GM21619 (cell line): ENCODE data around the gene VTCN1.
"Not testable (repeated sequence)": the region's sequence is repeated elsewhere in the genome, so short reads cannot be mapped to it uniquely, and the experiment has no call there.

Experiments used
- ATAC-seq: cut with Tn5 transposase; IDR thresholded peaks from one replicate; pipeline ENCODE4 v1.9.1; 2021; ENCODE audit not compliant: unreplicated experiment

VTCN1 gene

DNA sequence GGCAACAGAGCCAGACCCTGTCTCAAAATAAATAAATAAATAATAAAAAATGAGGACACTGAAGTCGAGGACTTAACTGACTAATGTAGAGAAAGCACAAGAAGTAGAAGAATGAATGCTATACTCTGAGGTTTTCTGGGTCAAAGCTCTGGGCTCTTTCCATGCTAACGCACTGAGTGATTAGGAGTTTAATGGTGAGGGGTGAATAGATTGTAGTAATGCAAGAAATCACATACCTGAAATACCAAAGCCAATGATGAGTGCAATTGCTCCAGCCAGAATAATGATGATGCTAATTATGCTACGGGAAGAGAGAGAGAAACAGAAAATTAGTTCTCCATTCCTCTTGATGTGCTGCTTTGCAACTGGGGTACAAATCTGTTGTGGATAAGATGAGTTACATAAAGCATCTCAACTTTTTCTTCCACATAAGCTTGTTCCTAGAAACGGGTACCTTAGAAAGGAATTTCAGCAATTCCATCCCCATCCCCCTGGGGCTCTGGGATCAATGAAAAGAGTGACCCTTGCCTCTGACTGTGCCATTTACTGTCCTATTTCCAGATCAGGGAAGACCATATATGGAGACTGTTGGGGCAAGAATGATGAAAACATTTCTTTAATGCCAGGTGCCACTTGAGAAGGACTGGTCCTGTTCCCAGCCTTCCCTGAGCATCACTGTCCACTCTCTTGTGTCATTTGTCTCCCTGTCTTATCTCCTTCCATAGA lies 40.7 kb downstream of the VTCN1 start:
- ATAC-seq: no peak

DNA sequence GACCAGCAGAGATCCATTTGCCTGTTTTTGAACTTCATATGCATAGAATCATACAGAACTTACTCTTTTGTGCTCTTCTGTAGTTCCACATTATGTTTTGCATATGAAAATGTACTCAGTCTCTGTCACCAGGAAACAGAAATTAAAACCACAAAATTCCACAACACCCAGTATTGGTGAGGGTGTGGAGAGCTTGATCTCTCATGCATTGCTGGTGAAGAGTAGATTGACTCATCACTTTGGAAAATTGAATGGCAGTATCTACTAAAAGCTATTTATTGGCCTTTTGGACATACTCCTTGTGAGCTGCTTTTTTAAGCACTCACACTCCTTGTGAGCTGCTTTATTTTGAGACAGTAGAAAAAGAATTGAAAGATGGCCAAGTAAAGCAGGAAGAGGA lies 43.3 kb downstream of the VTCN1 start:
- no peak for ATAC-seq

DNA sequence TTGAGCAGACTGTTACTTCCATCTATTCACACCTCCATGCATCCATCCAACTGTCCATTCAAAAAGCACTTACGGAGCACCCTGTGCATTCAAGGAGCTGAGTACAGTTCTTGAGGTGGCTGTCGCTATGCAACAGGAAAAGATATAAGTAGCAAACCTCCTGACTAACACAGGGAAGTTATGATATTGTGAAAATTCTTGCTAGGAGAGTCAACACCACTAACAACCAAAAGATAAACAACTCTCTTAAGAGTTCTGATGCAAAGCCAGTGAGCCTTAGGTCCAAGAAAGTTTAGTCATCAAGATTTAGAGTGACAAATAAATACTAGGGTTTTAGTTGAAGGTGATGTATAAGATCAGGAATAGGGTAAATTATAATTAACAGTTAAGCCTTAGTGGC lies 44.7 kb downstream of the VTCN1 start:
- ATAC-seq: no peak

DNA sequence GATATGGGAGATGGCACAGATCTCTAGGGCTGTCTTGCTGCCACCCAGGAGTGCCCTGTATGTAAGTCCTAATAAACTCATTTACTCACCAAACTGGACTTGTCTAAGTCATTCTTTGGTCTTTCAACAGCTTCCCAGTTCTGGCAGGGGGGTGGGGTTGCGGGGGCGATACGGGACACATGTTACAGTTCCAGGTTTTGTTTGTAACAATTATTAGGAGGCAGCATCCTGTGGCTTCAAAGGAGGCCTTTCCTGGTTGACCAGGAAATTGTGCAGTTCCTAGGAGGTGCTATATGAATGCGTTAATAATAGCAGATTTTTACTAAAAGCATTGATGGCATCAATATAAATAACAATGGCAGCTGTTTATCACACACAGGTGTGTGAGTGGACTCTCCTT lies 46.5 kb downstream of the VTCN1 start:
- ATAC-seq: no peak

DNA sequence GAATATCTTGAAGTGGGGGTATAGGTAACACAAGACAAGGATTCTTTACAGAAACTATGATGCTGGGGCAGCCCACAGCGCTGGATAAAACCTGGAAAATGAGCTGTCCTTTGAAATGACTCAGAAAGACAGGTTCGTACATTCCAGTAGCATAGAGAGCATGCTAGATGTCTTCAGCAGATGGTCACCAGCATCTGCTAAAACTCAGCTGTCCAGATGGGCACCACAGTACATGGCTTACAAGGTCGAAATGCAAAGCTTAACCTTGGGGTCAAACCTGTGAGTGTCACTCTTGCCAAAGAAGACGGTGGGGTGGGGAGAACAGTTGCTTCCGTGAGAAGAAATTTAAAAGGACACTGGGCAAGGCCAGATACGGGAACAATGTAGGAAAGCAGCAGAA lies 47.9 kb downstream of the VTCN1 start:
- ATAC-seq: no peak

DNA sequence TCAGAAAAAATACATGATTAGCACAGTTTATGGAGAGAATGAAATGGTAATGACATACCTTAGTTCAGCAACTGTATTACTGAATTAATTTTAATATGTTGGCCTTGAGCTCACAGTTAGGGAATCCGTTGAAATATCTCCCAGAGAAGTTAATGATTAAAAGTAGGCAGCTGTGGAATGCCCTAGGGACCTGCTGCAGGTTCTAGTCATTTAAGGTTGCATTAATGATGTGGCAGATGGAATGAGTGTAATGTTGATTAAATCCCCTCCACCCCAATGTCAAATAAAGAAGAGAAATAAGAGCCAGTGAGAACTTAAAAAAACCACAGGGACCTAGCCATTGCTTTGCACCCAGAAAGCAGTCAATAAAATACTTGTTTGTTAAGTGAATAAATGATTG lies 48.8 kb downstream of the VTCN1 start:
- no peak for ATAC-seq

DNA sequence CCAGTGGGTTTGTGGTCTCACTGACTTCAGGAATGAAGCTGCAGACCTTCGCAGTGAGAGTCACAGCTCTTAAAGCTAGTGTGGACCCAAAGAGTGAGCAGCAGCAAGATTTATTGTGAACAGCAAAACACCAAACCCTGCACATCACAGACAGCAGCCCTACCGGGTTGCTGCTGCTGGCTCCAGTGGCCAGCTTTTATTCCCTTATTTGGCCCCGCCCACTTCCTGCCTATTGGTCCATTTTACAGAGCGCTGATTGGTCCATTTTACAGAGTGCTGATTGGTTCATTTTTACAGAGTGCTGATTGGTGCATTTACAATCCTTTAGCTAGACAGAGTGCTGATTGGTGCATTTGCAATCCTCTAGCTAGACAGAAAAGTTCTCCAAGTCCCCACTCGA lies 59.4 kb downstream of the VTCN1 start:
- ATAC-seq: not testable (repeated sequence)

DNA sequence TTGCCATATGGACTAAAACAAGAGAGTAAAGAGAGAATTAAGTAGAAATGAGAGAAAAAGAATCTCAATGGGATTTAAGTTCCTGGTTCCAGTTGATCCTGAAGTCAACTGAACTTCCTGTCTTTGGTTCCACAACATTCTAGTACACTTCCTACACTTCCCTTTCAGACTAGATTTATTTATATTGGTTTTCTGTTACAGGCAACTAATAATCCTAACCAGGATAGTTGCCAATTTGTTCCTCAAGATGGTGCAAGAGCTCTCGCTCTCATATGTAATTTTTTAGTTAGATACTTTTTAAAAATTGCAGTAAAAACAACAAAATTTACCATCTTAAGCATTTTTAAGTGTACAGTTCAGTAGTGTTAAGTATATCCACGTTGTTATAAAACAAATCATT lies 60.4 kb downstream of the VTCN1 start:
- no peak for ATAC-seq

DNA sequence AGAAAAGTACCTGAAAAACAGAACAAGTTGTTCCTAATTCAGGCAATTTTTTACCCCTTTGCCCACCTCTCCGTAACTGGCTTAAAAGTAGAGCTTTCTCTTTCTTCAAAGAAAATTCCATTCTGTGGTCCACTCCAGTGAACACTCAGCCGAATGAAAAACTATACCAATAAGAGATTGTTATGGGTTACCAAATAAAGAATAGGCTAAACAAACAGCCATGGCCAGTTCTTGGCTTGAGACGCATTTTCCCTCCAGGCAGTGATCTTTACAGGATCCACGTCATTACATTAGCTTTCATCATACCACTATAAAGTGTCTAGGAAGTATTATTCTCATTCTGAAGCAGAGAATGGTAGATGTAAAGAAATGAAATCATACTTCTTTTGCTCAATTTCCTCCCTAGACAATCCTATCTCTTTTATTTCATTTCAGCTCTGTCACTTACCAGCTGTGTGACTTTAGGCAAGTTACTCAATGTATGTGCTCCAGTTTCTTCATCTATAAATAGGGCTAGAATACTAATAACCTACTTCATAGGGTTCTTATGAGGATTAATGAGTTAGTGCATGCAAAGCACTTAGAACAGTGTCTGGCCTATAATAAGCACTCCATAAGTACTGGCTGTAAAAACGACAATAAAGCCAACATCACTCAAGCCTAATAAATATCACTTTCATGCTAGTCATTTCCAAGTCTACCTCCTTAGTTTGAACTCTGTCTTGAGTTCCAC lies 62.7 kb downstream of the VTCN1 start:
- no peak for ATAC-seq

DNA sequence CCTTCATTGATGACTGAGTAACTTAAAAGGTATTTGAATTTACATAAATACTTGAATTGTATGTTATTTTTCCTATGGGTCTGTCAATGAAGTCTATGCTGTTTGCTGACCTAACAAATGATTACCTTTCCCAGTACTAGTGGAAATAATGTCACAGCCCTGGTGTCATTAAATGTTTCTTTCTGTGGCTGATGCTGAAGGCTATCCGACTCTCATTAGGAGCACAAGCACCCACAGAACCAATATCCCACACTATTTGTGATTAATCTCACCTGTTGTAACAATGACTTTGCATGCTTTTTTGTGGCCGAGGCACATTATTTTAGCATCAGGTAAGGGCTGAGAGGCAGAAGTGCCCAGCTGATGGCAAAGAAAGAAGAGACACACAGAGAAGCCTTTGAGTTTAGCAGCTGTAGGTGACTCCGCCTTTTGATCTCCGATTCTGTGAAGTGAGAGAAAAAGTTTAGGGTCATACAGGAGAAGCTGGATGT lies 63.3 kb downstream of the VTCN1 start:
- no peak for ATAC-seq

DNA sequence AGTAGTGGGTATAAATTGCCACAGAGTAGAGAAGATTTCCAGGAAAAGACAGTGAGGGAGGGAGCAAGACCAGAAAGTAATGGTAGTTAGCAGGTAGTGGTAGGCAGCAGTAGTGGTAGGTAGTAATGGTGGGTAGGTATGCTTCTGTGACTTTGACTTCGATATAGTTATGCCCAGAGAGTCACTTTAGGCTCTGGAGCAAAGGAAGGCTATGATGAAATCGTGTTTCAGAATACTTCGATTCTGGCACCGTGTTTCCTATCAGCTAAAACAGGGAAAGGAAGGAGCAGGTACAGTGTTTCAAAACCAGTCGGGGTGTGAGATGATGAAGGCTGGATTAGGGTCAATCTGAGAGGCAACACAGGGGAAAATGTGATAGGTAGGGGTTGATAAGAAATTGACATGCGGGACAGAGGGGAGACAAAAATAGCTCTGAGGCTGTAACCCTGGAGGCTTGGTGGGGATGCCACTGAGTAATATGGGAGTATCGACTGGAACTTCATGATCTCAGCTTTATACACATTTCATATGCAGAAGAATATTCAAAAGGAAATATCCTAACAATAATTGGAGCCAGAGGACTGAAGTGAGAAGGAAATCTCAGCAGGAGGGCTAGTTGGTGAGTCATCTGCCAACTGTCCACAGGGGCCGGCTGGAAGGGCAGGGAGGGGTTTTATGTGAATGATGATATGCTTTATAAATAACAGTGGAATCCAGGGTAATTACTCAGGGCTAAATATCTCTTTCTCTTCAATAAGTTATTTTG lies 64.0 kb downstream of the VTCN1 start:
- ATAC-seq: no peak

DNA sequence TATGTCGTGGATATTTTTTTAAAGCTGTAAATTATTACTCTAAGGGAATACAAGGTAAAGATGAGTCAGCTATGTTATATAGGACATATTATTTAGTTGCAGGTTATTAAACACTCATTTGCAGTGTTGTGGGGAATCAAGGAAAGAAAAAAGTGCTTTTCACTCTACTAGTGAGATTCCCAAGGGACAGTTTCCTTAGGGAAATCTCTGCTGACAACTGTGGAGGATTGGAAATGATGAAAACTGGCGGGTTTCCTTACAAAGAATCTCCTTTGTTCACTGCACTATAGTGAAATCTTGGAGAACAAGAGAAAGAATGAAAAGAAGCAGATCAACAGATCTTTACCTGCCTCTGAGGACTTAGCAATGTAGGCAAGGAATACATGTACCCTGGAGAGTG lies 64.7 kb downstream of the VTCN1 start:
- no peak for ATAC-seq

DNA sequence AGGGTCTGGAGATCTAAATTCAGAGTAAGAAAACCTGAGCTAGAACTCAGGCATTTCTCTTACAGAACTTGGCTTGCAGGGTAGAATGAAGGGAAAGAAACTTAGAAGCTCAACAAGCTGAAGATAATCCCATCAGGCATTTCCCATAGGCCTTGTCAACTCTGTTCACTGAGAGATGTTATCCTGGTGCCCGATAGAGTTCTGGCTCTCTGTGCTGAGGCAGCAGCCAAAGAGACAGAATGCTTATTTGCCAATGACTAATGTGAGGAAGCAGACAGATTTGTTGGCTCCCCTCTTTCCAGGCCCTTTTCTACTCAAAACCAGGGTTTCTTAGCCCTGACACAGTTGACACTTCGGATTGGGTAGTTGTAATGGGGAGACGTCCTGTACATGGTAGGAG lies 66.9 kb downstream of the VTCN1 start:
- no peak for ATAC-seq

DNA sequence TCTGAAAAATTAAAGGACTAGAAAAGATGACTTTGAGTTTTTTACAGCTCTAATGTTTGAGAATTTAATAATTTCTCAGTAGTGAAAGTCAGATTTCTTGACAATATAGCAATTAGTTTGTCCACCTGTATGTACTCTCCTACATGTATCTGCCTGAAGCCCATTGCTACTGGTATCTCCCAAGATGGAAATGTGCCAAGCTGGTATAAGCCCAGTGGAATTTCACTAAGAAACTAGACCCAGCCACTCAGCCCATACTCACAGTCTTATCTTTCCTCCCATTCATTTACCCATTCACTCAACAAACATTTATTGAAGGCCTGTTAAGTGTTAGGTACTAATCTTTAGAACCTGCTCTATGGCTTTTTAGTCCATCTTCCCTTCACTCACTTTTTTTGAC lies 67.6 kb downstream of the VTCN1 start:
- no peak for ATAC-seq

DNA sequence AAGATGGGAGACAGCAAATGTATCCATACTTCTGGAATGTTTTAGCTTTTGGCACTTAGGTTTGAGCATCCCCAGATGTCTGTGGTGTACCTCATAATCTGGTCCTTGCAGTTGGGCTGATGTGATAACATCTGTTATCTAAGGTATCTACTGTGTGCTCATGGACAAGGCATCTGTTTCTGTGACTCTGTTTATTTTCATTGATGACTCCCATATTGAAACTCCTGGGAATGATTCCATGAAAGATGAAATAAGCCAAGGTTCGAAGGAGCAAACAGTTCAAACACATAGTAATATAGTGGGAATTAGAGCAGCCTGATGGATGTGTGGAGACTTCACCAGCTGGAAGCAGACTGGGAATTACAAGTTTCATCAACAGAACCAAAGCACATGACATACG lies 68.5 kb downstream of the VTCN1 start:
- ATAC-seq: no peak

DNA sequence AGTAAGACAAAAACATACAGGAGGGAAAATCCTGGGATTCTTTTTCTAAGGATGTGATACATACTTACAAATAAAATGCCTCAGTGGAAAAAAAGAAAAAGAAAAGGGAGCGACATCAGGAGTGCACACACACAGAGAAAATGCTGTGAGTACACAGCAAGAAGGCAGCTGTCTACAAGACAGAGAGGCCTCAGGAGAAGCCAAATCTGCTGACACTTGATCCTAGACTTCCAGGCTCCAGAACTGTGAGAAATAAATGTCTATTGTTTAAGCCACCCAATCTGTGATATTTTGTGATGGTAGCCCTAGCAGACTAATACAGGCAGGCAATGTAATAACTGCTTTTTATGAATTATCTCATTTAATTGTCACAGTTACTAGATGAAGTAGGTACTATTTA lies 72.2 kb downstream of the VTCN1 start:
- no peak for ATAC-seq

DNA sequence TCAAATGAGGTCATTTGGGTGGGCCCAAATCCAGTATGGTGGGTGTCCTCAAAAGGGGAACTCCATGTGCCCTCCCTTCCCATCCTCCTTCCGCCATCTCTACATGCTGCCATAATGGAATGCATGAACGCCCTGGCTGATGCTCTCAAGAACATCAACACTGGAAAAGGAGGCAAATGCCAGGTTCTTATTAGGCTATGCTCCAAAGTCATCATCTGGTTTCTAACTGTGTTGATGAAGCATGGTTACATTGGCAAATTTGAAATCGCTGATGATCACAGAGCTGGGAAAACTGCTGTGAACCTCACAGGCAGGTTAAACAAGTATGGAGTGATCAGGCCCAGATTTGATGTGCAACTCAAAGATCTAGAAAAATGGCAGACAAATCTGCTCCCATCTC lies 72.6 kb downstream of the VTCN1 start:
- no peak for ATAC-seq

DNA sequence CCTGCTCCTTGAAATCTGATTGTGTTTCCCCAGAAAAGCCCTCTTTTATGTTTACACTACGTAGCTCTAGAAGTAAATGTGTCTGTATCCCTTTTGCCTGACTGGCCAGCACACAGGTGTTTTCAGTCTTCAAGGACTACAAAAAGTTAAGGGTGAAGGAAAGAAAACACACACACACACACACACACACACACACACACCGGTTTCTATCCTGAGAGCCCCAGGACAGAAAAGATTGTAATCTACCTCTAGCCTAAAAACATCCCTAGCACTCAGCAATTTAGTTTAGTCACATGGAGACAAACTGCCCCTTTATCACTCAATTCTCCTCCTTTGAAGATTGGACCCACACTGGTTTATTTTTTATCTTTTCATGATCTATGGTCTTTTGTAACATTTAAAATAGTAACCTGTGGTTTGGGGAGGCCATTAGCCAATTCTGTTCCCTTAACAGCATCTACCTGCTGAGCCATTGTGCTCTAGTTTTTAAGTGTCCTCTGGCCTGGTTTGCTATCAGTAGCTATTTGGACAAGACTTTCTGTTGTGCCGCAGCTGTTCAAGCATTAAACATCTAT lies 73.4 kb downstream of the VTCN1 start:
- ATAC-seq: no peak

DNA sequence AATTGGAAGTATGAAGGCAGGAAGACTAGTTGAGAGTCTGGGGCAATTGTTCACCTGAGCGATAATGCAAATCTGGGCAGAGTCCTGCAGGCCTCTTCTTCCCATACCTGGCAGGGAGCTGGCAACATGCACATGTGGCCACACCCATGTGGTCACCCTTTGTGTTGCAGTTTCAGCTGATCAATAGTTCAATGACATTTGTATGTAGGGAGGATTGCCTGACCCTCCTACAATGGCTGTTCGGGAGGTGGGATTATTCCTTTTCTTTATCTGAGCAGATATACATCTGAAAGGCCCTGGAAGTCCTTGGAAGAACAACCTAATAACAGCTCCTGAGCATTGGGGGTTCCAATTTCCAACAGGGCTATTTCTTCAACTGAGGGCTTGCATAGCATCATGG lies 74.0 kb downstream of the VTCN1 start:
- ATAC-seq: no peak

DNA sequence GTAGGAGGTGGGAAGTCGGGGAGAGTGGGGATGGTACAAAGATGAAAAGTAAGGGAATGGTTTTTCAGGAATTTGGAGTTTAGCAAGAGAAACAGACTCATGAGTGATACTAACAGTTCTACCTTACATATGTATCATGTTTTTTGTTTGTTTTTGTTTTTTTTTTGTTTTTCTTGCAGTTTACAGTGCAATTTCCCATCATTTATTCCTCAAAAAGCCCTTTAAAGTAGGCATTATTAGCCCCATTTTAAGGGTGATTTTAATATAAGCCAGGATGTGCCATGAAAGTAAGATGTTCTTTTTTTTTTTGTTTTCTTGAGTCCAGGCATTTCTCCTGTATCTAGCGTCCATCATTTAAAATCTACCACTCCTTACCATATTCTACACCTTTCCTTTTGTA lies 75.4 kb downstream of the VTCN1 start:
- no peak for ATAC-seq

DNA sequence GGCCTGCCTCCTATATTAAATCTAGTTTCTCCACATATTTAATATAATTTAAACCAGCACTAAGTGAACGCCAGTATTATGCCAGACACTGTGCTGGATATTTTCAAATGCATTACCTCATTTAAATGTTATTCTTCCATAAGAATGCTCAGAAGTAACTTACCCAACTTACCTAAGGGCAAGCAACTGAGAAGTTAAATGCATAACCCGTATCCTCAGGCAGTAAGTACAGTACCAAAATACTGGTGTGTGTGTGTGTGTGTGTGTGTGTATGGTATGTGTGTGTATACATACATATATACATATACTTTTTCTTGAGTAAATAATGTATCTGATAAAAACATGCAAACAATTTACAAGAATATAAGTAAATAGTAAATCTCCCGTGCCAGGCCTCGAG lies 80.2 kb downstream of the VTCN1 start:
- ATAC-seq: no peak
